ENCODE results near the gene S100A2.
"Not testable (repeated sequence)": the region's sequence is repeated elsewhere in the genome, so short reads cannot be mapped to it uniquely, and the experiment has no call there.

The S100A2 gene

DNA sequence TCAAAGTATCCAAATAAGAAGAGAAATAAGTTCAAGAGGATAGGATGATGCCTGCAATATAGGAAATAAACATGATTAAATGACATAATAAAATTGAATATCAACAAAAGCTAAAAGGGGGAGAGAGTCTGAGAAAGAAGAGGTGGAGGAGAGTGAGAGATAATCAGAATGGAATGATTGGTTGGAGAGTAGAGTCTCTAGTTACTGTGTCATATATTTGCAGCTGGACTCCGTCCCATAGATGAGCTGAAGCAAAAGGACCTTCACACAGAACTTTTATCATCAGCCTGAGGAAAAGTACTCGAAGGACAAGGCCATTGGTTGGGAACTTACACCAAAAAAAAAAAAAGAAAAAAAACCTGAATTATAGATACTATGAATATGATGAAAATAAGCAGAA lies 22.8 kb upstream of the S100A2 start:
- no peak for DNase-seq (ENCODE audit: low read depth, low spot score)

GRCh38 chr1:153588033-153588432 lies 22.4 kb upstream of the S100A2 start:
- not testable (repeated sequence) for DNase-seq (ENCODE audit: low read depth, low spot score)

DNA sequence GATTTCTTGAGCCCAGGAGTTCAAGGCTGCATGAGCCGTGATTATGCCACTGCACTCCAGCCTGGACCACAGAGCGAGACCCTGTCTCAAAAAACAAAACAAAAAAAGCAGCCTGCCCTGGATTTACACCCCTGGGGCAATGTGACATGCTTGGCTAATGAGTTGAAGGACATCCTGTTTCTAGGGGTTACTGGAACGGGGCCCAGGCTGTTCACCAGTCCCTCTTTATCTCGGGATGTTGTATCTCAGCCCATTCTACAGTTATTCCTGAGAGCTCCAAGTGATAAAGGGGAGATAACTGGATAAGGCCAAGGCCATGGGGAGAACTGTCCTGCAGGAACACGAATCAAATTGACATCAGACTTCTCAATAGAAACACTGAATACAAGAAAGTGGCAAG lies 21.7 kb upstream of the S100A2 start:
- DNase-seq (ENCODE audit: low read depth, low spot score) = no peak

GRCh38 chr1:153586347-153586746 lies 20.7 kb upstream of the S100A2 start:
- no peak for DNase-seq (ENCODE audit: low read depth, low spot score)

- no peak for DNase-seq (ENCODE audit: low read depth, low spot score)
Measured at GRCh38 chr1:153585006-153585405, 19.4 kb upstream of the S100A2 start.

DNA sequence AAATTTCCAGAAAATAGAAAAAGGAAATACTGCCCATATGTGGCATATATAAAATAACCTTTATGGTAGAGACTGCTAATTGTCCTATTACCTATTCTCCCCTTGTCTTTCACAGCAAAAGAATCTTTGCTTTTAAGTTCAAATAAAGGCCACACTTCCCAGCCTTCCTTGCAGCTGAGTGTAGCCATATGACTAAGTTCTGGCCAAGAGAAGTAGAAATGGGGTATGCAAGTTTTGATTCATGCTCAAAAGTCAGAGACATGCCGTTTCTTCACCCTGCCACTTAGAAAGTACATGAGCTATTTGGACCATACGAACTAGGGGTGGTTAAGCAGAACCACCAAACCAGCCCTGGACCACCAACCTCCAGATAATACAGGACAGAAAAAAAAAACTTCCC lies 18.3 kb upstream of the S100A2 start:
- no peak for DNase-seq (ENCODE audit: low read depth, low spot score)

DNA sequence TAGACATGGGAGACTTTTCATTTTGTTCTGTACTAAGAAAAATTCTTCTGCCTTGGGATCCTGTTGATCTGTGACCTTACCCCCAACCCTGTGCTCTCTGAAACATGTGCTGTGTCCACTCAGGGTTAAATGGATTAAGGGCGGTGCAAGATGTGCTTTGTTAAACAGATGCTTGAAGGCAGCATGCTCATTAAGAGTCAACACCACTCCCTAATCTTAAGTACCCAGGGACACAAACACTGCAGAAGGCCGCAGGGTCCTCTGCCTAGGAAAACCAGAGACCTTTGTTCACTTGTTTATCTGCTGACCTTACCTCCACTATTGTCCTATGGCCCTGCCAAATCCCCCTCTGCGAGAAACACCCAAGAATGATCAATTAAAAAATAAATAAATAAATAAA lies 17.9 kb upstream of the S100A2 start:
- DNase-seq (ENCODE audit: low read depth, low spot score) = not testable (repeated sequence)

- not testable (repeated sequence) for DNase-seq (ENCODE audit: low read depth, low spot score)
Measured at GRCh38 chr1:153582836-153583235, 17.2 kb upstream of the S100A2 start.

- DNase-seq (ENCODE audit: low read depth, low spot score) = no peak
Measured at GRCh38 chr1:153578936-153579335, 13.3 kb upstream of the S100A2 start.

GRCh38 chr1:153578490-153578889 lies 12.8 kb upstream of the S100A2 start:
- DNase-seq (ENCODE audit: low read depth, low spot score) = no peak

GRCh38 chr1:153577624-153578051 lies 12.0 kb upstream of the S100A2 start:
- no peak for DNase-seq (ENCODE audit: low read depth, low spot score)

DNA sequence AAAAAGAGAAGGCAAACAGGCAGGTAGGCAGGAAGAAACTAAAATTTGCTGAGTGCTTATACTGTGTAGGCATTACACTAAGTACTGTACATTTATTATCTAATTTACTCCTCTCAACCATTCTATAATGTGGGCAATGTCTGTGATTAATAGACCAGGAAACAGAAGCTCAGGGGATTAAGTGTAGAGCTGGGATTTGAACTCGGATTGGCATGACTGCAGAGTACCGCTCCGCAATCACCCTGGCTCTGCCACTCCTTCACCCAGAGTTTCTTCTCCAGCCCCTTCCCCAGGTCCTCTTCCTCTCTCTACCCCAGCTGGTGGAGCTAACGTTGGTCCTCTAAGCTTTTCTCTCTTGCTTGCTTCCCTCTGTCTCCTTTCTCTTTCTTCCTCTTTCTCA lies 11.5 kb upstream of the S100A2 start:
- no peak for DNase-seq (ENCODE audit: low read depth, low spot score)

DNA sequence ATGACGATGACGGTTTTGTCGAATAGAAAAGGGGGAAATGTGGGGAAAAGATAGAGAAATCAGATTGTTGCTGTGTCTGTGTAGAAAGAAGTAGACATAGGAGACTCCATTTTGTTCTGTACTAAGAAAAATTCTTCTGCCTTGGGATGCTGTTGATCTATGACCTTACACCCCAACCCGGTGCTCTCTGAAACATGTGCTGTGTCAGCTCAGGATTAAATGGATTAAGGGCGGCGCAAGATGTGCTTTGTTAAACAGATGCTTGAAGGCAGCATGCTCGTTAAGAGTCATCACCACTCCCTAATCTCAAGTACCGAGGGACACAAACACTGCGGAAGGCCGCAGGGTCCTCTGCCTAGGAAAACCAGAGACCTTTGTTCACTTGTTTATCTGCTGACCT lies 9.9 kb upstream of the S100A2 start:
- DNase-seq (ENCODE audit: low read depth, low spot score) = not testable (repeated sequence)

GRCh38 chr1:153575081-153575491 lies 9.4 kb upstream of the S100A2 start:
- DNase-seq (ENCODE audit: low read depth, low spot score) = not testable (repeated sequence)

DNA sequence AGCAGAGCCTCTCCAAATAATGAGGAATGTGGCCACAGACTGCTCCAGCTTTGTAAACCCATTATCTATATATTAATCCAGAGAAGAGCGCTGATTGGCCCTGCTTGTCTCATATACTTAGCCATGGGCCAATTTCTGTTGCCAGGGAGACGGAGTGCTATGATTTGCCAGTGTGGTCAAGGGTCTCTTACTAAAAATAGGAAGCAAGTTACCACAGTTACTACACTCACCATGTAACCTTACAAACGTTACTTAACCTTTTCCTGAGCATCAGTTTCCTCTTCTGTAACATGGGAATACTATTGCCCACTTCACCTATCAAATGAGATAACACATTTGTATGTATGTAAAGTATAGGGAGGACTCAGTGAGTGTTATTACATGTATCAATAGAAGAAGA lies 7.7 kb upstream of the S100A2 start:
- no peak for DNase-seq (ENCODE audit: low read depth, low spot score)

DNA sequence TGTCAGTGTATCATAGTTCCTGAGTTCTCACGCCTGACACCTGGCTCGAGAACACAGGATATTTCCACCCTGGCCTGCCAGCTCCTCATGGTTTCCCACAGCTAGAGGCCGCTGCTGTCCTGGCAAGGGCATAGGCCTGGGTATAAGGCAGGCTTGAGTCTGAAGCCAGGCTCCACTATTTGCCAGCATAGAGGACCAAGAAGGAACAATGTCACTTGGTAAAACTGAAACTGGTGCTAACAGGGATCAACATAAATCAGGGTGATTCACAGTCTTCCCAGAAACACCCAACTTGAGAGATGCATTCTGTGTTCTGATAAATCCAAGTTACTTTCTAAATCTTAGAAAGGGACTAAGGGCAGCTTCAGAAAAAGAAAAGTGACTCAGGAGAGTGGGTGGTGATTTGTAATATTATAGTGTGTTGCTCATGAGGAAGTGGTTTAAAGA lies 6.9 kb upstream of the S100A2 start:
- no peak for DNase-seq (ENCODE audit: low read depth, low spot score)

- no peak for DNase-seq (ENCODE audit: low read depth, low spot score)
Measured at GRCh38 chr1:153571706-153572105, 6.1 kb upstream of the S100A2 start.

DNA sequence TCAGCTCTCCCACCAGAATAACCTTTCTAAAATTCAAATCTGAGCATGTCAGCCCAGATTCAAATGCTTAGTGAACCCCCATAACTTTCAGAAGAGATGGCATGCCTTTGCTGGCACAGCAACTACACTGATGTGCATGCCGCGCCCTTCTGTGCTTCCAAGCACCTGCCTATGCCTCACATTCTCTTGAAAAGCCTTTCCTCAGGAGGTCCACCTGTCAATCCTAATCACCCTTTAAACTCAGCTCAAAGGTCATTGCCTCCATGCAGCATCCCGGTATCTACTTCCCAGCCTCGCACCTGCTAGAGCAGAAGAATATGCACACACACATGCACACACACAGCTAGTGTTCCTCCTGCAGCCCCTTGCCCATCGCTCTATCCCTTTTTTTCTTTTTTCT lies 5.2 kb upstream of the S100A2 start:
- DNase-seq (ENCODE audit: low read depth, low spot score) = no peak

DNA sequence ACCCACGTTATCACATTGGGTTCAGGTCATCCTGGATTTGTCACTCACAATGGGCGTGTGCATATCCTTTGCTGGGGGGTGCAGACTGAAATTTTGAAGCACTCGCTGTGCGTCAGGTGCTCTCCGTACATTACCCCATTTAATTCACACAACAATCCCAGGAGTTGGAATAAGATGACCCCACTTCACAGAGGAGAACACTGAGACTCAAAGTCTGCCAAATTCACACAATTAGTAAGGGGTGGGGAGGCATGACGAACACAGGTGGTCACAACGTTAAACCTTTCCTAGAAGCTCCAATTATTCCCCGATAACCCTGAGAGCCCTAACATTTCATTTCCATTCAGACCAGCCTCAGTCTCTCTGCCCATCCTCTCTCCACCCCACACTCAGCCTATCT lies 3.8 kb upstream of the S100A2 start:
- no peak for DNase-seq (ENCODE audit: low read depth, low spot score)

- DNase-seq (ENCODE audit: low read depth, low spot score) = peak; percentile 87
Measured at GRCh38 chr1:153568367-153569099, 2.9 kb upstream of the S100A2 start.

GRCh38 chr1:153567621-153568366 lies 2.1 kb upstream of the S100A2 start:
- no peak for DNase-seq (ENCODE audit: low read depth, low spot score)

DNA sequence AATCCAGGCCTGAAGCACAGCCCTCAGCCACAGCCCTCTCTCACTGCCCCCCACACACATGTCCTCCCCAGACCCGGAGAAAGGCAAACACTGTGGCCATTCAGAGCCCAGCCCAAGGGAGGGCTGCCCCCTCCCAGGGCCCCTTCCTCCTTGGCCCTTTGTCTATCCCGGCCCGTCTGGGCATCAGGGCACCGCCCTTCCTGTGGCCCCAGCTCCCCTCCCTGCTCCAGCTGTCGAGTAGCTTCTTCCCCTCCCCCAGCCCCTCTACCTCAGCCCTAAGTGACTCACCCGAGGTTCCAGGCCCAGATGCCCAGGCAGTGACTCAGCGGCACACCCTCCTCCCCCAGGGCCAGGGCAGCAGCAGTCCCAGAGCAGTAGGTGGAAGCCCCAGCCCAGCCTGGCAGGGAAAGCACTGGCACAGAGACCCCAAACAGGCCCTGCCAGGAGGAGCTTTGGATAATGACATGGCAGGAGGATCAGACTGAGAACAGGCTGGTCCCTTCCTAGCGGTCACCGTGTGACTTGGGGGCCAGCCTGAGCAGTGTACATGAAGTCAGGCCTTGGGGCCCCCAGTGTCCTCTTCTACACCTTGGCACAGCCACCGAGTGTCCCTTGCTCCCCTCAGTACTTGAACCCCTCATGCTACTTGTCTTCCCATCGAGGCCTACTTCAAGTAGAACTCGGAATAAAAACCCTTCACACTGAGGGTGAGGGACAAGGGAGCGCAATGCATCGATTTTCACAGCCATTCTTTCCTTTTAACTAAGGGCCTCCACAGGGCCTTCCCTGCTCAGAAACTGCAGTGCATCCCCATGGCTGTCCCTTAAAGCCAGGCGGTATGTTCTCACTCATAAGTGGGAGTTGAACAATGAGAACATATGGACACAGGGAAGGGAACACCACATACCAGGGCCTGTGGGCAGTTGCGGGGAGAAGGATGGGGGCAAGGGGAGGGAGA lies 1.0 kb upstream of the S100A2 start:
- DNase-seq (ENCODE audit: low read depth, low spot score) = peak; percentile 86
